Inferior parietal cortex (tissue), 1 donor: ENCODE measurements around the gene ELOB.
"Not testable (repeated sequence)": the region's sequence is repeated elsewhere in the genome, so short reads cannot be mapped to it uniquely, and the experiment has no call there.

Source experiments
- DNase-seq: peaks from one replicate; pipeline ENCODE4 v3.0.0-alpha.2; 2016; ENCODE audit errors: extremely low spot score

Gene ELOB

GRCh38 chr16:2748757-2749455 is 28.2 kb downstream of the ELOB start:
- no peak for DNase-seq

GRCh38 chr16:2745961-2746360 is 31.1 kb downstream of the ELOB start:
- no peak for DNase-seq

DNA sequence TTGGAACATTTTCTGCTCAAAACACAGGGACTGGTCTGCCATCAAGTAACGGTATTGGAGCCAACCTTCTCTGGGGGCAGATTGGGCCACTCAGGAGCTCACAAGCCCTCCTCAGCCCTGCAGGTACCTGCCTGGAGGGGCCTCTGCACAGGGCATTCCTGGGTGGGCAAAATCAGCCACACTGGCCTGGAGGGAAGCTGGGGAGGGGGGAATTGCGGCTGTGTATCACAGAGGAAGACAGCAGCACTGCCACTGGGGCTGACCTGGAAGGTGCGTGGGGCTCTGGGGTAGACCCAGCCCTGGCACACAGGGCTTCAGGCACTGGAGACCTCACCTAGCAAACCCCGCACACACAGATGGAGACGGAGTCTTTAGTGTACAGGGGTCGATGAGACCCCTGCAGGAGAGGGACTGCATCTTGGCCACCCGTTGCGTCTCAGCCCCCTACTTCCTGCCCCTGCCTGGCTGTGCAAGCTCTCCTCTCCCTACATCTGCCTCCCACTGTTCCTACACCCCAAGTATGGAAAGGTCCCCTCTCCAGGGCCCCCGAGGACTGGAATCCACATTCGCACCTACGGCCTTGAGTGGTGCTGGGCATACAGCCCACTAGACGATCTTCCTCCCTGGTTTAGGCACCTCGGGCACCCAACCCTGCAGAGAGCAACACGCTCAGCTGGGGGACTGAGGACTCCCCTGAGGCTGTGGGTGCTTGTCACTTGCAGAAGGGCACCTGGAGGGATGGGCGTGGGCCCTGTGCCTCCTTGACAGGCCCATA is 31.8 kb downstream of the ELOB start:
- no peak for DNase-seq

DNA sequence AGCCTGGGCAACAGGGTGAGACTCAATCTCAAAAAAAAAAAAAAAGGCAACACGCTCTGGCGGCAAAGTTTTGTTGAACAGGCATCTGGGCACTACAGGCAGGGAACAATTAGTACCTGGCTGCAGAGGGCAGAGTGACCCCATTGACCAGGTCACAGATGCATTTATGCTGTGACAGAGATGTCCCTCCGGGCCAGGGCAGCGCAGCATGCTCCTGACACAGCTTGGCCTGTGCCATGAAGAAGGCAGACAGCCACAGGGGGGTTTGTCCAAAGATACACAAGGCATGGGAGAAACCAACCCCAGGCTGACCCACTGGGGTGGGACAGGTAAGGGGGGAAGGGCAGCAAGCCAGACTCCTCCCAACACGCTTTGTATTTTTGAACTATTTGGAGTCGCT is 32.4 kb downstream of the ELOB start:
- no peak for DNase-seq

DNA sequence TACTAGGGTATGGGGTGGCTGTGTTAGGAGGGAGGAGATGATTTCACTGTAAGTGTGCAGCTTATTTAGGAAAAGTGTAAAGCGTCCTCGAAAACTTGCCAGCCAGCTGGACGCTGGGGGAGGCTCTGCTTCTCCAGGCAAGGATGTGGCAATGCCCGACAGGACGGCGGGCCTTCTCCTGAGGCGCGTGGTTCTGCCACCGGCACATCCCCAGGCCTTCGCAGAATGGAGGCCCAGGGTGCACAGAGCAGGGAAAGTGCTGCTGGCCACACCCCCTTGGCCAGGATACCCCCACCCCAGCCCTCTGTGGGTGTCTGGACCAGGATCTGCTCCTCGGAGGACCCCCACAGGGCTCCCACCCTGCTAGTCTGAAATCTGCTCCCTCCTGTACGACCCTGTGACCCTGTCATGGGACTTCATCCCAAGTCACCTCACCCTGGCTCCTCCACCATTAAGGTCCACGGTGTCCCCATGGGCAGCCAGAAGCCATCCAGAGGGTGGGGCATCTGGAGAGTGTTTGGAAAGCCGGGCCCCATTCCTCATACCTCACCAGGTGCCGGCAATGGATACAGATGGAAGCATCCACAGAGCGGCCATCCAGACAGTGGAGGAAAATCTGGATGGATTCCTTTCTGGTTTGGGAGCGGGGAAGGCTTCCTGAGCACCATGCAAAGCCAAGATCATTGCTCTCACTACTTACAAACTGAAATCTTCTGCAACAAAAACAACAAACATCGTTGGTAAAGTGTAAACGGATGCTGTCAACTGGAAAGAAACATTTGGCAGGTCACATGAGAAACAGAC is 33.9 kb downstream of the ELOB start:
- no peak for DNase-seq

GRCh38 chr16:2742323-2743006 is 34.6 kb downstream of the ELOB start:
- no peak for DNase-seq

DNA sequence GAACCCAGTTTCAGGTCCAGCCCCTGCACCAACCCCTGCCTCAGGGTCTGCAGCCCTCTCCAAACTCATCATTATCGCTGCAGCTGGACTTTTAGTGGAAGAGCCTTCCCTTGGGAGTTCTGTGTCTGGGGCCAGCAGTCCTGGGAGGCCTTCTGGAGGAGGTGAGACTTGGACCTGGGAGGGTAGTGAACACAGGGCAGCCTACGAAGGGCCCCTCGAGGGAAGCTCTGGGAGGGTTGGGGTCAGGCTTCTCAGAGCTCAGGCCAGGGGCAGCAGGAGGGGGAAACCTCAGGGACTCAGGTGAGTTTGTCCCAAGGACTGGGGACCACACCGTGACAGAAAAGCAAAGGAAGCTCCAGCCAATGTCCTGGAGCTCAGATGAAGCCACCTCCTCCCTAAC is 35.9 kb downstream of the ELOB start:
- no peak for DNase-seq

DNA sequence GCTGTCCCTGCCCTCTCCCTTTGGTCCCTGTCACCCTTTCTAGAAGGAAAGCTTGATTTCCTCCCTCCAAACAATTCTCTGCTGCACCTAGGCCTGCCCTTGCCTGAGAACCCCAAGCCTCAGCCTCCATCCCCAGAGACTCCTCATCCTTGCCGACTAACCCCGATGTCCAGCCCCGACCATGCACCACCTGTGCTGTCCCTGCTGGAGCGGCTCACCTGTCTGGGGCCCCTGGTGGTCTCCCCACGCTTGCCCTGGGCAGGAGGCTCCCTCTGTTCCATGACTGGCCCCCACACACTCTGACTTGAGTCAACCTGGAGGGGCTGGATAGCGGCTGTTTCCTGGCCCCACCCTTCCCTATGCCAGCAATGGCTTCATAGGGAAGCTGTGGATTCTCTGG is 36.6 kb downstream of the ELOB start:
- no peak for DNase-seq

GRCh38 chr16:2739625-2740430 is 37.3 kb downstream of the ELOB start:
- no peak for DNase-seq

- no peak for DNase-seq
Measured at GRCh38 chr16:2738615-2739014, 38.5 kb downstream of the ELOB start.

GRCh38 chr16:2737895-2738418 is 39.1 kb downstream of the ELOB start:
- DNase-seq = no peak

DNA sequence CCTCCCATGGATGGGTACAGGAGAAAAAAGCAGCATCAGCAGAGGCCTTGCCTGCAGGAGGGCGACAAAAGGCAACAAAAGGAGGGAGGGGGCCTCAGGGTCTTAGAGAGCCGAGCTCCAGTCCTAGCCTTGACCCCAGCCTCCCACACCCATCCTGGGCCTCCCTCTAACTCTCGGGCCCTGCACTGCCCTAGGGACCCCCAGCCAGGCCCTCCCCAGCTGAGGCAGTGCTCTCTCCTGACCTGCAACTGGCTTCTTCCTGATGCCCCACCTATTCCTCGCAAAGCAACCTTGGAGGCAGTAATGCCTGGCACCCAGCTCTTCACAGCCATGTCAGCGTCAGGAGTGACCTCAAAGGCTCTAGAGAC is 39.9 kb downstream of the ELOB start:
- DNase-seq = no peak

DNA sequence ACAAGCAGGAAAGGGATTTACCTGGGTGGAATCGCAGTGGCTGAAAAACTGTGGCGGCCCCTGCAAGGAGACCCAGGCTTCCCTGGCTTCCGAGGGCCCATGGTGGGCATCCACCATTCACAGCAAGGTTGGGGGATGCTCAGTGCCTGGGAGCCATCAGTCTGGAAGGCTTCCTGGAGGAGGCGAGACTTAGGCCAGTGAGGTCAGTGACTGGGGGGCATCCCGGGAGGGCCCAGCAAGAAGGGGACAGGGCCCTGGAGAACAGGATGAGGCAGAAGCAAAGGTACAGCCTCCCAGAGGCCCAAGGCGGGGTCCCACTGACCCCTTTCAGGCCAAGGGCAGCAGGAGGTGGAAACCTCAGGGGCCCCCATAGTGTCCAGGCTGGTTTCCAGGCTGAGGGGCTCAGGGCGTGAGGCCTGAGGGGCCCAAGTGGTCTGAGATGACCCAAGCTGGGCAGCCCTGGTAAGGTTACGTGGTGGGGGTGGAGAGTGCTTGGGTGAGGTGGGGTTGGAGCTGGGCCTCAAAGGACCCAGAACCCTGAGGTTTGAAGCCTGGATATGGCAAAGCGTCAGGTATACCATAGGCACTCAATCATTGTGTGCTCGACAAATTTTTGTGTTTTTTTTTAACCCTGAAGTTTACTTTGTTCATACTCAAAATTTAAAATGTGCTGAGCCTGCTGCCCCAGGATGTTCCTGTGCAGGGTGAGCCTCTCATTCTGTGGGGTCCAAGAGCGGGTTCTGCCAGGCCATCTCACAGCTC is 40.4 kb downstream of the ELOB start:
- no peak for DNase-seq

GRCh38 chr16:2734844-2735515 is 42.1 kb downstream of the ELOB start:
- no peak for DNase-seq

DNA sequence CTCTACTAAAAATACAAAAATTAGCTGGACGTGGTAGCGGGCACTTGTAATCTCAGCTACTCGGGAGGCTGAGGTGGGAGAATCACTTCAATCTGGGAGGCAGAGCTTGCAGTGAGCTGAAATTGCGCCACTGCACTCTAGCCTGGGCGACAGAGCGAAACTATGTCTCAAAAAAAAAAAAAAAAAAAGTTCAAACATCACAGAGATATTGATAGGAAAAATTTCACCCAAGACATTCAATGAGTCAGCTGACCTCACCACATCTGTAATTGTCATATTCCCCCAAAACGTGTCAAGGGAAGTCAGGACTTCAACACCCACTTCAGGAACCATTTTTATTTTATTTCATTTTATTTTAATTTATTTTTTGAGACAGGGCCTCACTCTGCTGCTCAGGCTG is 49.0 kb downstream of the ELOB start:
- no peak for DNase-seq

DNA sequence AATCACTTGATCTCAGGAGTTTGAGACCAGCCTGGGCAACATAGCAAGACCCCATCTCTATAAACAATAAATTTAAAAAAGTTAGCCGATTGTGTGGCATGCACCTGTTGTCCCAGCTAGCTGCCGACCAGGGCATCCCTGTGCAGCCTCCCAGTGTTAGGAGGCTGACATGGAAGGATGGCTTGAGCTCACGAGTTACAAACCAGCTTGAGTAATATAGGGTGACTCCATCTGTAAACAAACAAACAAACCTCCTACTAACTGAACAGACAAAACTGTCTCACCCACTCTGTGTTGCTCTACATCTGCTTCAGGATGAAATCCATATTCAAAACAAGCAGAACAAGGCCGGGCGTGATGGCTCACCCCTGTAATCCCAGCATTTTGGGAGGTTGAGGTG is 50.2 kb downstream of the ELOB start:
- DNase-seq = no peak

DNA sequence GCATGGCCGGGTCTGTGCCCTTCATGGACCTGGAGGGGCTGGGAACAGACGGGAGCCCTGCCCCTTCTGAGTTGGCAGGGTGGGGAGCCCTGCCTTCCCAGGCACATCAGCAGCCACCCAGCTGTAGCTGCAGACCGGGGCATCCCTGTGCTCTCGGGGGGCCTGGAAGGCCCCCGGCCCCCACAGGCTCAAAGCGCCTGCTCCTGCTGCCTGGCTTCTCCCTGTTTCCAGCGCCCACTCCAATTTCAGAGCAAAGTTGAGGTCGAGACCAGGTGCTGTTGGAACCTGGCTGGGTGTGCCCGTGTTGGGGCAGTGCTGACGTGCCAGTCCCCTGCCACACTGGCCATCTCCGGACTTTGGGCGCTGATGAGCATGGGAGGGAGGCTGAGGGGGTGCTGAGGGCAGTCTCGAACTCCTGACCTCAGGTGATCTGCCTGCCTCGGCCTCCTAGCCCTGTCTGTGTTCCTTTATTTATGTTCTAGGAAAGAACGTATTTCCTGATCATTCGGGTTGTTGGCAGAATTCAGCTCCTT is 52.2 kb downstream of the ELOB start:
- DNase-seq = no peak

DNA sequence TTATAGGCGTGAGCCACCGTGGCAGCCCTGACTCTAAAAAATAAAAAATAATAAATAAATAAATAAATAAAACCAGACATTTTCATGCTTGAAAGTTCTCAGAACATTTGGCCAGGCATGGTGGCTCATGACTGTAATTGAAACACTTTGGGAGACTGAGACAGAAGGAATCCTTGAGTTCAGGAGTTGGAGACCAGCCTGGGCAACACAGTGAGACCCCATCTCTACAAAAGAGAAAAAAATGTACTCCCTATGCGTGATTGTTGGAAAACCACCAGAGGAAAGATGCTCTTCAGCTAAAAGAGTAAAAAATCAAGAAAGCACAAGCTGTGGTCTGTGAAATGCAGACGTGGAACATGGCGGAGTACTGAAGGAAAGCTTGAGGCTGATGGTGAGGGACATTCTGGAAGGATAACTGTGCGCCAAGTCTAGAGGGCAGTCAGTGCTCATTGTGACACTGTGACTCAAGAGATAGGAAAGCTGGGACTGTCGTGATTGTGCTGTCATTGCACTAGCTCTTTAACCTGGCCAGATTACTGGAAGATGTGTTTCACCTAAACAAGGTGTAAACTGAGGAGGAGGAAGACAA is 52.9 kb downstream of the ELOB start:
- no peak for DNase-seq

DNA sequence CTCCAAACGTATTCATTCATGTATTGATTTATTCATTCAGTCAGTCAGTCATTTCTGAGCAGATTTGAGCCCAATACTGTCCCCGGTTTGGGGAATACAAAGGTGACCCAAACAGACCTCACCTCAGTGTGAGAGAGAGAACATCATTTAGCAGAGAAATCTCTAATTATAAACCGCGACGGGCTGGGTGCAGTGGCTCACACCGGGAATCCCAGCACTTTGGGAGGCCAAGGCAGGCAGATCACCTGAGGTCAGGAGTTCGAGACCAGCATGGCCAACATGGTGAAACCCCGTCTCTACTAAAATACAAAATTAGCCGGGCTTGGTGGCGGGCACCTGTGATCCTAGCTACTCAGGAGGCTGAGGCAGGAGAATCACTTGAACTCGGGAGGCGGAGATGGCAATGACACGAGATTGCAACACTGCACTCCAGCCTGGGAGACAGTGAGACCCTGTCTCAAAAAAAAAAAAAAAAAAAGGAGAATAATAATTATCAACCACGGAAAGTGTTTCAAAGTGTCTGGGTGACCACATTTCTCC is 55.4 kb downstream of the ELOB start:
- DNase-seq = not testable (repeated sequence)
